ENCODE results near the gene PWWP2A.
"Not testable (repeated sequence)": the region's sequence is repeated elsewhere in the genome, so short reads cannot be mapped to it uniquely, and the experiment has no call there.

The PWWP2A gene

DNA sequence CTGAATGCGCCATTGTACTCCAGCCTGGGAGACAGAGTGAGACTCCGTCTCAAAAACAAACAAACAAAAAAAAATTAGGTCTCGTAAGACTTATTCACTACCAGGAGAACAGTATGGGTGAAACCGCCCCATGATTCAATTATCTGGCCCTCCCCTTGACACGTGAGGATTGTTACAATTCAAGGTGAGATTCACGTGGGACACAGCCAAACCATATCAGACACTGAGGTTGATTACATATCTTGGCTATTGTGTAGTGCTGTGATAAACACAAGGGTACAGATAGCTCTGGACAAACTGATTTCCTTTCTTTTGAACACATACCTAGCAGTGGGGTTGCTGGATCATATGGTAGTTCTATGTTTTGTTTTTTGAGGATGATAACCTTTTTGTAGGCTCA lies 42.4 kb upstream of the PWWP2A start:
- TF ChIP-seq, protein P1, sequence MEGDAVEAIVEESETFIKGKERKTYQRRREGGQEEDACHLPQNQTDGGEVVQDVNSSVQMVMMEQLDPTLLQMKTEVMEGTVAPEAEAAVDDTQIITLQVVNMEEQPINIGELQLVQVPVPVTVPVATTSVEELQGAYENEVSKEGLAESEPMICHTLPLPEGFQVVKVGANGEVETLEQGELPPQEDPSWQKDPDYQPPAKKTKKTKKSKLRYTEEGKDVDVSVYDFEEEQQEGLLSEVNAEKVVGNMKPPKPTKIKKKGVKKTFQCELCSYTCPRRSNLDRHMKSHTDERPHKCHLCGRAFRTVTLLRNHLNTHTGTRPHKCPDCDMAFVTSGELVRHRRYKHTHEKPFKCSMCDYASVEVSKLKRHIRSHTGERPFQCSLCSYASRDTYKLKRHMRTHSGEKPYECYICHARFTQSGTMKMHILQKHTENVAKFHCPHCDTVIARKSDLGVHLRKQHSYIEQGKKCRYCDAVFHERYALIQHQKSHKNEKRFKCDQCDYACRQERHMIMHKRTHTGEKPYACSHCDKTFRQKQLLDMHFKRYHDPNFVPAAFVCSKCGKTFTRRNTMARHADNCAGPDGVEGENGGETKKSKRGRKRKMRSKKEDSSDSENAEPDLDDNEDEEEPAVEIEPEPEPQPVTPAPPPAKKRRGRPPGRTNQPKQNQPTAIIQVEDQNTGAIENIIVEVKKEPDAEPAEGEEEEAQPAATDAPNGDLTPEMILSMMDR (conservative IDR thresholded peaks at IDR 0.05) = no peak
- TF ChIP-seq ZFX (IDR thresholded peaks at IDR 0.05) = no peak
- H3K27ac ChIP-seq = no peak overlapping the region

DNA sequence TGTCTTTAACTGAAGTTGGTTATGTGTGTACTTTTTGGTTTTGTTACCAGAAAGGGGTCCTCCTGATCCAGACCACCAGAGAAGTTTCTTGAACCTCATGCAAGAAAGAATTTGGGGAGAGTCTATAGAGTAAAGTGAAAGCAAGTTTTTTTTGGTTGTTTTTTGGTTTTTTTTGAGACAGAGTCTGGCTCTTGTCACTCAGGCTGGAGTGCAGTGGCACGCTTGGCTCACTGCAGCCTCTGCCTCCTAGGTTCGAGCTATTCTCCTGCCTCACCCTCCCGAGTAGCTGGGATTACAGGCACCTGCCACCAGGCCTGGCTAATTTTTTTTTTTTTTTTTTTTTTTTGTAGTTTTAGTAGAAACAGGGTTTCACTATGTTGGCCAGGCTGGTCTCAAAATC lies 41.6 kb upstream of the PWWP2A start:
- H3K27ac ChIP-seq = not testable (repeated sequence)

DNA sequence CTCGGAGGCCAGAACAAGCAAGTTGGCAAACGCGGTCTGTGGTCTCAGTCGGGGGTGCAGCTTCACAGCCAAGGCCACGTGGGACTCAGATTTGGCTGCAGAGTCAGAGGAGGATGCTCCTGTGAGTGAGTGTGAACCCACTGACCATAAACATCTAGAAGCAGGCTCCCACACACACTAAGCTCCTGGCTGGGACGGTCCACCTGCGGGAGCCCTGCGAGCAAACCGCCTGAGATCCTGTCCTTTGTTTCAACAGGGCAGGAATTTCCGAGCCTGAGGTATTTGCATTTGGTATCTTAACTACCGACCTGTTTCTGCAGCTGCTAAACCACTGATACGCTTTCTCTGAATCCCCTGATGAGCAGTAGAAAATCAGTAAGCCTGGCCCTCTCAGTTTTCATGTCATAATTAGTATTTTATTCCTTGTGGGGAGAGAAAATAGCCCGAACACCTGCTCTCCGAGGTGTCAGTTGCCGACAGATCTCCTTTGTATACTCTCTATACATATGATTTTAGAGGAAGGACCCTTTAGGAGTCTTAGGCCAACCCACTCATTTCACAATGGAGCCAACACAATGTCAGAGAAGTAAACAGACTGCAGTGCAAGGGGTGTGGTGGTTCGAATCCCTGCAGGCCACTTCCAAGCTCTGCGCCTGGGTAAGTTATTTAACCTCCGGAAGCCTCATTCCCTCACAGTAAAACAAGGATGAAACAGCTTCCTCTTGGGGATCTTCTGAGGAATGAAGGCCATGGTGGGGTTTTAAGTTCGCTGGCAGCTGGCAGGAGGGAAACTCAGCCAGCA lies 40.9 kb upstream of the PWWP2A start:
- H3K27ac ChIP-seq = no peak overlapping the region
- no peak for TF ChIP-seq ZFX (IDR thresholded peaks at IDR 0.05)
- TF ChIP-seq, protein P1 (conservative IDR thresholded peaks at IDR 0.05) = no peak

DNA sequence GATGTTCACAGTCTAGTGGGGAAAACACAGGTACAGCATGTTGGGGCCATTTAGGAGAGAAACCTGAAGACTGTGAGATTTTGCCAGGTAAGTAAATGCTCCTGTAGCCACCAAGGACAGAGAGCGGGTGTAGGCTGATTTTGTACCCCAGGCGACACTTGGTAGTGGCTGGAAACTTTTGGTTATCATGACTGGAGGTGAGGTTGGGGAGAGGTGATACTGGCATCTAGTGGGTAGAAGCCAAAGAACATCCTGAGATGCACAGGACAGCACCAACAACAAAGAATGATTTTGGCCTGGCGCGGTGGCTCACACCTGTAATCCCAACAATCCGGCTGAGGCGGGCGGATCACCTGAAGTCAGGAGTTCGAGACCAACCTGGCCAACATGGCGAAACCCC lies 38.8 kb upstream of the PWWP2A start:
- TF ChIP-seq, protein P1 (conservative IDR thresholded peaks at IDR 0.05) = no peak
- TF ChIP-seq ZFX (IDR thresholded peaks at IDR 0.05) = no peak
- H3K27ac ChIP-seq = no peak overlapping the region

DNA sequence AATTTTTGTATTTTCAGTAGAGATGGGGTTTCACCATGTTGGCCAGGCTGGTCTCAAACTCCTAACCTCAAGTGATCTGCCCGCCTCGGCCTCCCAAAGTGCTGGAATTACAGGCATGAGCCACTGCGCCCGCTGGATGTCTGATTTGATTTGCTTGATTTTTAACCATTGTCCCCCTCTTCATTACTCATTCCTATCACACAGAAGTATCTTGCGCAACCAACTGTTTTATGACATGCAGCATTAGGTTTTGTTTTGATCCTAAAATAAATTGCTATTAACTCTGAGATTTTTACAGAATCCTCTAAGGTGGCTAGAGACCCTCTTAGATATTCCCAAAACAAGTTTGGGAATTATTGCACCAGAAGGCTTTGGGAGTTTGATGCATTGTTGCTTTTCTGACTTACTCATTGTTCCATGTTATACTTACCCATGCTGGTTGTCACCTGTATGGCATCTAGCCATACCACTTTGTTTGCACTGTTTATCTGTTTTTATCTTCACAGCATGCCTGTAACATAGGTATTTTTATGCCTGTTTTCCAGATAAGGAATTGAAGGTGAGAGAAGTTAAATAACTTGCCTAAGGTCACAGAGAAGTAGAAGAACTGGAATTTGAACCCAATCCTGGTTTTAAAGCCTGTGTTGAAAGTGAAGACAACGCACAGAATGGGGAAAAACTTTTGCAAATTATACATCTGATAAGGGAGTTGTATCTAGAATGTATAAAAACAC lies 35.9 kb upstream of the PWWP2A start:
- TF ChIP-seq, protein P1 (conservative IDR thresholded peaks at IDR 0.05) = no peak
- TF ChIP-seq ZFX (IDR thresholded peaks at IDR 0.05) = no peak
- H3K27ac ChIP-seq = no peak overlapping the region

DNA sequence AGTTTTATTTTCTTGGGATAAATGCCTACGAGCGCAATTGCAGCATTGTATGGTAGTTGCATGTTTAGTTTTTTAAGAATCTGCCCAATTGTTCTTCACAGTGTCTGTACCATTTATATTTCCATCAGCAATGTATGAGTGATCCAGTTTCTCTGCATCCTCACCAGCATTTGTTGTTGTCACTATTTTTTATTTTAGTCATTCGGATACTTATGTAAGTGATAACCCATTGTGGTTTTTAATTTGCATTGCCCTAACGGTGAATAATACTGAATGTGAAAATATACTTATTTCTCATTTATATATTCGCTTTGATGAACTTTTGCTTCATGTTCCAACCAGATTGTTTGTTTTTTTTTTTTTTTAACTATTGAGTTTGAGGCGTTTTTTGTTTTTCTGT lies 33.7 kb upstream of the PWWP2A start:
- TF ChIP-seq ZFX (IDR thresholded peaks at IDR 0.05) = no peak
- TF ChIP-seq, protein P1 (conservative IDR thresholded peaks at IDR 0.05) = no peak
- H3K27ac ChIP-seq = no peak overlapping the region

DNA sequence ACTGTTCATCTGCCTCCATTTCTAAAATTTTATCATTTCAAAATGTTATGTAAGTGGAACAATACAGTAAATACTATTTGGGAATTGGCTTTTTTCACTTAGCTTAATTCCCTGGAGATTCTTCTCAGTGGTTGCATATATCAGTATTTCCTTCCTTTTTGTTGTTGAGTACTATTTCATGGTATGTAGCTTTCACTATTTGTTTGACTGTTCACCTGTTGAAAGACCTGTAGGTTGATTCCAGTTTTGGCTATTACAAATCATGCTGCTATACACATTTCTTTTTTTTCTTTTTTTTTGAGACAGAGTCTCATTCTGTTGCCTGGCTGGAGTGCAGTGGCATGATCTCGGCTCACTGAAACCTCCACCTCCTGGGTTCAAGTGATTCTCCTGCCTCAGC lies 33.0 kb upstream of the PWWP2A start:
- no peak for TF ChIP-seq ZFX (IDR thresholded peaks at IDR 0.05)
- TF ChIP-seq, protein P1 (conservative IDR thresholded peaks at IDR 0.05) = no peak
- no peak overlapping the region for H3K27ac ChIP-seq
